HUES48 (cell line): Measurements from ENCODE around the gene LARP4B.

Experiments
- H3K27ac ChIP-seq: one replicate; pipeline ENCODE4 v1.7.0; 2013; ENCODE audit warnings: low read depth, low read length, inconsistent platforms
- H3K27me3 ChIP-seq: 2 replicates; pipeline ENCODE4 v1.6.1; 2013; ENCODE audit warnings: mild to moderate bottlenecking, low read length; ENCODE audit not compliant: control insufficient read depth, insufficient read depth
- H3K36me3 ChIP-seq: 2 replicates; pipeline ENCODE4 v1.6.1; 2013; ENCODE audit warnings: low read length; ENCODE audit not compliant: control insufficient read depth, insufficient read depth
- H3K4me1 ChIP-seq: 2 replicates; pipeline ENCODE4 v1.6.1; 2013; ENCODE audit warnings: mild to moderate bottlenecking, low read length; ENCODE audit not compliant: control insufficient read depth, insufficient read depth
- H3K4me3 ChIP-seq: 2 replicates; pipeline ENCODE4 v1.5.1; 2013; ENCODE audit warnings: mild to moderate bottlenecking, low read depth, low read length
- H3K9ac ChIP-seq: 2 replicates; pipeline ENCODE4 v1.6.1; 2013; ENCODE audit warnings: mild to moderate bottlenecking, low read depth, low read length, moderate library complexity
- H3K9me3 ChIP-seq: 2 replicates; pipeline ENCODE4 v1.6.1; 2013; ENCODE audit warnings: low read length; ENCODE audit not compliant: control insufficient read depth, insufficient read depth

LARP4B gene

DNA sequence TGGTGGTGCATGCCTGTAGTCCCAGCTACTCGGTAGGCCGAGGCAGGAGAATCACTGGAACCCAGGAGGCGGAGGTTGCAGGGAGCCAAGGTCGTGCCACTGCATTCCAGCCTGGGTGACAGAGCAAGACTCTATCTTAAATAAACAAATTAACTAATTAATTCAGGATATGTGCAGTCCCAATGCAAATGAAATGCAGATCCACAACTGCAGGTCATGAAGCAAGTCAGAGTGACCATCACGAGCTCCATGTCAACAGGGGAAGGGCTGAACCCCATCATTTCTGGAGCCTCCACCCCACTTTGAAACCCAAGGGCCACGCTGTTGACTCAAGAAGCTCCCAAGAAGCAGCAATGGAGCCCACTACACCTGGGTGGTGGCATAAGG, 115.4 kb downstream of the LARP4B start:
- no peaks in the 10 kb centered on the region for H3K9me3 ChIP-seq
- no peak overlapping the region for H3K4me3 ChIP-seq
- H3K4me1 ChIP-seq = no peaks in the 10 kb centered on the region
- peaks cover 99% of the 10 kb centered on the region for H3K36me3 ChIP-seq
- H3K27ac ChIP-seq = no peak overlapping the region
- no peak overlapping the region for H3K9ac ChIP-seq
- no peaks in the 10 kb centered on the region for H3K27me3 ChIP-seq

DNA sequence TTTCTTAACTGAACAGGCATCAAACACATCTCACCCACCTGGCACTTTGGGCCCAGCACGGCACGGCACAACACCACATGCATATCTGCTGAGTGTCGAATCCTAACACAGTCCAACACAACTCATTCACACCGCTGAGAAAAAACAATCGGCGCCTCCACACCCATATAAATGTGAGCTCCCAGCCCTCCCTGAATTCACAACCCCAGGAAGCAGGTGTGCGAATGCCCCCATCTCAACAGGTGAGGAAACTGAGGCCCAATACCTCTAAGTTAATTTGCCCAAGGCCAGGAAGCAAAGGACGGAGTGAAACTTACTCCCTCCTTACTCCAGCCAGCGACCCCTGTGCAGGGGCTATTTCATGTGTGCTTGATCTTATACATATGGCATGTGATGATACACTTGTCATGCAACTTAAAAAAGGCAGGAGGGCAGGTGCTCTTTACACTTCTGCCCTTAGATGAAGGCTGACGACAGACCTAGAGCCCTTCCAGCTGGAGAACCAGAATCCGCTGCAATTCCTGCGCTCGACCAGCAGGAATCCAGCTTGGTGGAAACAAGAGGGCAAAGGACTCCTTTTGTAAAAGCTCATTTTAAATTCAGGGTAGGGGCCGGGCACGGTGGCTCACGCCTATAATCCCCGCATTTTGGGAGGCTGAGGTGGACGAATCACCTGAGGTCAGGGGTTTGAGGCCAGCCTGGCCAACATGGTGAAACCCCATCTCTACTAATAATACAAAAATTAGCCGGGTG, 116.0 kb downstream of the LARP4B start:
- Histone ChIP-seq H3K9ac (no peak overlapping the region), H3K9me3 (no peaks in the 10 kb centered on the region), H3K4me3 (no peak overlapping the region), H3K4me1 (no peaks in the 10 kb centered on the region), H3K36me3 (peaks cover 99% of the 10 kb centered on the region), H3K27ac (no peak overlapping the region), H3K27me3 (no peaks in the 10 kb centered on the region)

DNA sequence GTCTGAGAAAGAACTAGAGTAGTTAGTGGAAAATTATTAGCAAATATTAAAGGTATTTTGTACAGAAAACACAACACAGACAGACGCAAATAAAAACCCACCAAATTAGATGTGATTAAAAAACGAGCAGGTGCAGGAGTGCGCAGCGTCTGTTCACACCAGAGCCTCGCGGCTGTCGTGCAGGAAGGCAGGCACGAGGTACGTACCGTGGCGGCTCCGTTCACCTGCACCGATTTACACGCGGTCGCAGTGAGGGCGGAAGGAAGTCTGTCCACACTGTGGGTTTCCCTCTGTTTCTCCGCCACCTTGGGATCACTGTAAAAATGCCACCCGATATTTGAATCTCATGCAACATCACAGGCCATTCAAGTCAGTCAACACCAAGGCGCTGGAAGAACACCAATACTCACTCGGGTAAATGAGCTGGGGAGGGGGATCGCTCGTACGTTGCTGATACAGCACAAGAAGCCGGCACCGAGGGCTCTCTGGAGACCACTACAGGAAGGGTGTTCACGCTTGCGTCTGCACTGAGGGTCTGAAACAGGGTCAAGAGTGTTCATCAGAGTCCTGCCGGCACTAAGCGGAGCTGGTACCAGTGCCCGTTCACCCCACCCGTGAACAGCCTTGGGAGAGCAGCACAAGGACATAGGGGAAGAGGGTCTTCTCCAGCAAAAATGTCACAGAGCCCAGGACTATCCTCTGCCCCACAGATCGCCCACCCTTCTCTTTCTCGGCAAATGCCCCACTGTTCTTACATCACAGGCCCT, 116.8 kb downstream of the LARP4B start:
- H3K9ac ChIP-seq = no peak overlapping the region
- no peaks in the 10 kb centered on the region for H3K4me1 ChIP-seq
- H3K9me3 ChIP-seq = no peaks in the 10 kb centered on the region
- no peaks in the 10 kb centered on the region for H3K27me3 ChIP-seq
- no peak overlapping the region for H3K4me3 ChIP-seq
- H3K36me3 ChIP-seq = peaks cover 99% of the 10 kb centered on the region
- no peak overlapping the region for H3K27ac ChIP-seq

GRCh38 chr10:813286-813685, 118.2 kb downstream of the LARP4B start:
- no peak overlapping the region for H3K27ac ChIP-seq
- H3K27me3 ChIP-seq = no peaks in the 10 kb centered on the region
- H3K9me3 ChIP-seq = no peaks in the 10 kb centered on the region
- H3K4me3 ChIP-seq = no peak overlapping the region
- peaks cover 99% of the 10 kb centered on the region for H3K36me3 ChIP-seq
- no peaks in the 10 kb centered on the region for H3K4me1 ChIP-seq
- H3K9ac ChIP-seq = no peak overlapping the region

- H3K27ac ChIP-seq = no peak overlapping the region
- no peak overlapping the region for H3K9ac ChIP-seq
- no peaks in the 10 kb centered on the region for H3K4me1 ChIP-seq
- H3K36me3 ChIP-seq = peaks cover 99% of the 10 kb centered on the region
- no peaks in the 10 kb centered on the region for H3K27me3 ChIP-seq
- H3K9me3 ChIP-seq = no peaks in the 10 kb centered on the region
- no peak overlapping the region for H3K4me3 ChIP-seq
Measured at GRCh38 chr10:812787-813186, 118.7 kb downstream of the LARP4B start.

- no peak overlapping the region for H3K9ac ChIP-seq
- H3K36me3 ChIP-seq = peaks cover 99% of the 10 kb centered on the region
Measured at GRCh38 chr10:811379-812175, 119.9 kb downstream of the LARP4B start.

GRCh38 chr10:810351-810846, 121.1 kb downstream of the LARP4B start:
- H3K36me3 ChIP-seq = peaks cover 90% of the 10 kb centered on the region
- H3K9ac ChIP-seq = no peak overlapping the region
- no peaks in the 10 kb centered on the region for H3K4me1 ChIP-seq
- H3K9me3 ChIP-seq = no peaks in the 10 kb centered on the region
- H3K27me3 ChIP-seq = no peaks in the 10 kb centered on the region
- no peak overlapping the region for H3K4me3 ChIP-seq
- H3K27ac ChIP-seq = no peak overlapping the region

More at GRCh38 chr10:811379-812175, 119.9 kb downstream of the LARP4B start:
- H3K9me3 ChIP-seq = no peaks in the 10 kb centered on the region
- H3K27me3 ChIP-seq = no peaks in the 10 kb centered on the region
- no peak overlapping the region for H3K27ac ChIP-seq
- H3K4me1 ChIP-seq = no peaks in the 10 kb centered on the region
- H3K4me3 ChIP-seq = no peak overlapping the region

- H3K27me3 ChIP-seq = no peaks in the 10 kb centered on the region
- H3K4me1 ChIP-seq = no peaks in the 10 kb centered on the region
- H3K36me3 ChIP-seq = peaks cover 84% of the 10 kb centered on the region
- no peak overlapping the region for H3K4me3 ChIP-seq
- H3K9ac ChIP-seq = no peak overlapping the region
- no peaks in the 10 kb centered on the region for H3K9me3 ChIP-seq
- H3K27ac ChIP-seq = no peak overlapping the region
Measured at GRCh38 chr10:809671-810350, 121.7 kb downstream of the LARP4B start.

DNA sequence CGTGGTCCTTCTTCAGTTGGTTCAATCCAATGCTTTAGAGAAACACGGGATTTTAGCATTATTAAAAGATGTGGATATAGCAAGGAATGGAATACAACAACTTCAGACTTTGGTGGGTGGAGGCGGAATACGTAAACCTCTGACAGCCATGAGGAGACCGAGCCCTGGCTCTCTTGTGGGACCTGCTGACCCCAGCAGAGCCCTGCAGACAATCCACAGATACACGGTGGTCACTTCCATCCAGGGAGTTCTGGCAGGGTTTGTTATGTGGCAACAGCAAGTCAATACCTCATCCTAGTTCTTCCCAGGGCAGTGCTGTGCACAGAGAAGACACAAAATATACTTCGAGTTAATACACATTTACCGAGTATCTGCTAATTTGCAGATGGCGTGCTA, 123.5 kb downstream of the LARP4B start:
- no peaks in the 10 kb centered on the region for H3K27me3 ChIP-seq

DNA sequence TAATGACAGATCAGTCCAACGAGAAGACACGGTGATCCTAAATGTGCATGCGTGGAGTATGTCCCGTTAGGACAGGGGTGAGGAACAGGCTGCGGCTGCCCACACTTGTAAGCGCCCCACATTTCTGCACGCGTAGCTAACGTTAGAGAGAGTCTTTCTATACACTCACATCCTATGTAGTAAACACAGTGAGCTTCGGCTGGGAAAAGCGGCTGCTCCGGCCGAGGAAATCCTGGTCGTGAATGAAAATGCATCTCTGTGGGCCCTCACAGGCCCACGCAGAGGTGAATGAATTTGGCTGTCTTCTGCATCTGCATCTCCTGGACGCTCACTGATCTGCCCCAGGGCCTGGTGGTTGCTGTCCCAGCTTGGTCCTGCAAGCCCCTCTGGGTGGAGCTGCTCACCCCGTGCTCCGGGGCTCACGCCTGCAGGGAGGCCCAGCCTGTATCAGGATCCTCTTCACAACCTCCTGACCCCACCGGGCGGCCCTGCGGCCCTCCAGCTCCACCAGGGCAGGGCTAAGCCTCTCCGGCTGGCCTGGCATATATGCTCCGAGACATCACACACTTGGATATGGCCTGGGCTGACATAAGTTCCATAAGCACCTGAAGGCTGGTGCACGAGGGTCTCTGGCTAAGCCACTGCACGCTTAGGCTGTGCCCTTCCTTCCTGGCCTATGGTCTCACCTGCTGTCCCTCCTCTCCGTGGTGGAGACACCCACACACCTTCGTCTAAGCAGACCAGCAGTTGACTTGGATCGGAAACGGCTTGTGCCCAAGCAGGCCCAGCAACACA, 124.1 kb downstream of the LARP4B start:
- Histone ChIP-seq H3K27ac (no peak overlapping the region), H3K4me3 (no peak overlapping the region), H3K9ac (no peak overlapping the region), H3K4me1 (no peaks in the 10 kb centered on the region), H3K36me3 (peaks cover 61% of the 10 kb centered on the region), H3K27me3 (no peaks in the 10 kb centered on the region), H3K9me3 (no peaks in the 10 kb centered on the region)

More for the DNA sequence above, 123.5 kb downstream of the LARP4B start:
- peaks cover 67% of the 10 kb centered on the region for H3K36me3 ChIP-seq
- no peak overlapping the region for H3K4me3 ChIP-seq
- no peak overlapping the region for H3K27ac ChIP-seq
- no peaks in the 10 kb centered on the region for H3K4me1 ChIP-seq
- no peak overlapping the region for H3K9ac ChIP-seq
- no peaks in the 10 kb centered on the region for H3K9me3 ChIP-seq
